ENCODE measurements around the gene MYDGF.

The MYDGF gene

DNA sequence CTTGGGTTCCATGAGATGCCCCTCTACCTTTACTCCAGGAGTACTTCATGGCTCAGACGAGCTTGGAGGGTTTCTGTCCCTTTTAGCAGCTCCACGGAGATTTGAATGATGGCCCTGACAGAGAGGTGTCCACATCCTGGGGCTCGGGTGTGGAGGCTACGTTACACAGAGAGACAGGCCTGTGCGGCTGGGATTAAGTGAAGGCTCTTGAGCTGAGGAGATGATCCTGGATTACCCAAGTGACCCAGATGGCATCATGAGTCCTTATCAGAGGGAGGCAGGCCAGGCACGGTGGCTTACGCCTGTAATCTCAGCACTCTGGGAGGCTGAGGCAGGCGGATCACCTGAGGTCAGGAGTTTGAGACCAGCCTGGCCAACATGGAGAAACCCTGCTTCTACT lies 41.1 kb upstream of the MYDGF start:
- Histone ChIP-seq H3K27me3 (ENCODE audit: control insufficient read depth in 5 of 5, insufficient read depth in 4 of 5, low read length in 5 of 5) (no peaks in the 10 kb centered on the region), H3K4me3 (ENCODE audit: low read depth in 1 of 5, low read length in 5 of 5) (no peak overlapping the region), H3K9ac (ENCODE audit: low read length in 5 of 5) (no peak overlapping the region), H3K9me3 (ENCODE audit: control insufficient read depth in 5 of 5, low read length in 5 of 5) (no peaks in the 10 kb centered on the region), H3K36me3 (ENCODE audit: control insufficient read depth in 5 of 5, insufficient read depth in 5 of 5, low read length in 5 of 5) (peaks cover 0 to 78% (median 61%) of the 10 kb centered on the region in 5 donors), H3K4me1 (ENCODE audit: control insufficient read depth in 5 of 5, insufficient read depth in 5 of 5, low read length in 5 of 5) (peaks cover 3 to 41% (median 34%) of the 10 kb centered on the region in 5 donors), H3K27ac (ENCODE audit: low read depth, low read length) (no peak overlapping the region)

DNA sequence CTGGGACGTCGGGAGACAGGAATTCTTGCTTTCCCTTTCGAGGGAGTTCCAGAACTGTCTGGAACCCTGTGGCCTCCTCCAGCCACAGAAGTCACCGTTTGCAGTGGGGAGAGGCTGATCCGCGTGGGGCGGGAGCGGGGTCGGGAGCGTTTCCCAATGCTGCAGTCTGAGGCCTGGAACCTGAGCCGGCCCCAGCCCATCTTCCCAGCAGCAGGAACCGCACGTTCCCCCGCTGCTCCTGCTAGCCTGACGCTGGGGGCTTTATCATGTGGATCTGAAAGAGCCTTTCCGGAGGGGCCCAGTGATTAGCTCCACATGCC lies 40.1 kb upstream of the MYDGF start:
- H3K36me3 ChIP-seq (ENCODE audit: control insufficient read depth in 5 of 5, insufficient read depth in 5 of 5, low read length in 5 of 5): peaks cover 0 to 78% (median 57%) of the 10 kb centered on the region in 5 donors

DNA sequence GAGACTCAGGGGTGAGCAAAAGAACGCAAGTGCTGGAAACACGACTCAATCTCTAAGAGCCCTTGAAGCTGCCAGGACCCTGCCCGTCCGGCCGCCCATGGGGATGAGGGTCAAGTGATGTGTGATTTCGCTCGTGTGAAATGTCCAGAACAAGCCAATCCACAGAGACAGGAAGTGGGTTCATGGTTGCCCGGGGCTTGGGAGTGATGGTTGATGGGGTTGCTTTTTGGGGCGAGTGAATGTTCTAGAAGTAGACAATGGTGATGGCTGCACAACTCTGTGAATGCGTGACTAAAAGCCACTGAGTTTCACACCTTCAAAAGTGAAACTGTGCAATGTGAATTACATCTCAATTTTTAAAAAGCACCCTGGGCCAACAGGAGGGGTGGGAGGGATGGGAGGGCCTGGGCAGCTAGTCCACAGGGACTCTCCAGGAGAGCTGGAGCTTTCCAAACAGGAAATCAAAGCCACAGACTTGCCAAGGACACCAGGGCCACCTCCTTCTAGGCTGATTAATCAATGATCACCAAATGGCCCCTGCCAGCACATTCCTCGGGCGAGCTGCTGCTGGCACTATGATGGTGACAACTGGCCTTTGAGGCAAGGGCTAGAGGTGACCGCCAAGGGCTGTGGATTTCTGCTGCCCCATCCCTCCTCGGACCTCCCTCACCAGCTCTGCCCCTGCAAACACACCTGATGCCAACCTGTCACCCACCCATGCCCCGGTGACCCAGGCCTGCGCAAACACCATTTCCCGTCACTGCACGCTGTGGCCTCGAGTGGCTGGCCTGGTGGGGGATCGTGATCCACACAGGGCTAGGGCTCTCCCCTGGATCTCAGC lies 39.5 kb upstream of the MYDGF start:
- H3K36me3 ChIP-seq (ENCODE audit: control insufficient read depth in 5 of 5, insufficient read depth in 5 of 5, low read length in 5 of 5): peaks cover 0 to 81% (median 62%) of the 10 kb centered on the region in 5 donors
- no peak overlapping the region for H3K27ac ChIP-seq (ENCODE audit: low read depth, low read length)
- peaks cover 3 to 33% (median 30%) of the 10 kb centered on the region in 5 donors for H3K4me1 ChIP-seq (ENCODE audit: control insufficient read depth in 5 of 5, insufficient read depth in 5 of 5, low read length in 5 of 5)
- no peaks in the 10 kb centered on the region for H3K27me3 ChIP-seq (ENCODE audit: control insufficient read depth in 5 of 5, insufficient read depth in 4 of 5, low read length in 5 of 5)
- no peaks in the 10 kb centered on the region for H3K9me3 ChIP-seq (ENCODE audit: control insufficient read depth in 5 of 5, low read length in 5 of 5)
- no peak overlapping the region for H3K9ac ChIP-seq (ENCODE audit: low read length in 5 of 5)
- H3K4me3 ChIP-seq (ENCODE audit: low read depth in 1 of 5, low read length in 5 of 5): no peak overlapping the region

More for the DNA sequence above, 40.1 kb upstream of the MYDGF start:
- Histone ChIP-seq H3K27ac (ENCODE audit: low read depth, low read length) (no peak overlapping the region), H3K4me1 (ENCODE audit: control insufficient read depth in 5 of 5, insufficient read depth in 5 of 5, low read length in 5 of 5) (peaks cover 3 to 35% (median 32%) of the 10 kb centered on the region in 5 donors), H3K9me3 (ENCODE audit: control insufficient read depth in 5 of 5, low read length in 5 of 5) (no peaks in the 10 kb centered on the region), H3K4me3 (ENCODE audit: low read depth in 1 of 5, low read length in 5 of 5) (no peak overlapping the region), H3K9ac (ENCODE audit: low read length in 5 of 5) (no peak overlapping the region), H3K27me3 (ENCODE audit: control insufficient read depth in 5 of 5, insufficient read depth in 4 of 5, low read length in 5 of 5) (no peaks in the 10 kb centered on the region)

DNA sequence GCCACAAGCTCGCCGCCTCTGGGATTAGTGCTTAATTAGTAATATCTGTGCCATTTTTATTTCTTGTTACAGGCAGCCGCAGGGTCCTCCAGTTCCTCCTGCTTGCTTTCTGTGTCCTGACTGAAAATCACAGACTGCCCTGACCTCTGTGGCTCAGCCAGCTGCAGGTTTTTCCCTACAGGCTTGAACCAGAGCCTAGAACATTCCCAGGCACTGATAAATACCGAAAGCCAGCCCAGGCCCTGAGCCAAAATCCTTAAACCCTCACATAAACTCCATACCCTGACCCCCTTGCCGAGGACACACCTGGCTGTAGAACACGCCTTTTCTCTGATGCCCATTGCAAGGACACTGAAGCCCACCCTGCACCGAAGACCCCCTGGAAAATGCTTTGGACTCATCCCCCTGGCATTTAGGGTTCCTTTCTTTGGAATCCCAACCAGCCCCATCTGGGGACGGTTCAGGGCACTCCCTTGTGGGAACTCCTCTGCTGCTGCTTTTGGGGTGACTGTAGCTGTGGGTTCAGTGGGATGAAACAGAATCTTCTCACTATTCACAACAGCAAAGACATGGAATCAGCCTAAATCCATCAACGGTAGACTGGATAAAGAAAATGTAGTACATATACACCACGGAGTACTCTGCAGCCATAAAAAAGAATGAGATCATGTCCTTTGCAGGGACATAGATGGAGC lies 38.0 kb upstream of the MYDGF start:
- H3K9ac ChIP-seq (ENCODE audit: low read length in 5 of 5): no peak overlapping the region
- peaks cover 0 to 81% (median 65%) of the 10 kb centered on the region in 5 donors for H3K36me3 ChIP-seq (ENCODE audit: control insufficient read depth in 5 of 5, insufficient read depth in 5 of 5, low read length in 5 of 5)
- H3K9me3 ChIP-seq (ENCODE audit: control insufficient read depth in 5 of 5, low read length in 5 of 5): no peaks in the 10 kb centered on the region
- peaks cover 0 to 20% (median 18%) of the 10 kb centered on the region in 5 donors for H3K4me1 ChIP-seq (ENCODE audit: control insufficient read depth in 5 of 5, insufficient read depth in 5 of 5, low read length in 5 of 5)
- H3K27ac ChIP-seq (ENCODE audit: low read depth, low read length): no peak overlapping the region
- no peaks in the 10 kb centered on the region for H3K27me3 ChIP-seq (ENCODE audit: control insufficient read depth in 5 of 5, insufficient read depth in 4 of 5, low read length in 5 of 5)
- no peak overlapping the region for H3K4me3 ChIP-seq (ENCODE audit: low read depth in 1 of 5, low read length in 5 of 5)

DNA sequence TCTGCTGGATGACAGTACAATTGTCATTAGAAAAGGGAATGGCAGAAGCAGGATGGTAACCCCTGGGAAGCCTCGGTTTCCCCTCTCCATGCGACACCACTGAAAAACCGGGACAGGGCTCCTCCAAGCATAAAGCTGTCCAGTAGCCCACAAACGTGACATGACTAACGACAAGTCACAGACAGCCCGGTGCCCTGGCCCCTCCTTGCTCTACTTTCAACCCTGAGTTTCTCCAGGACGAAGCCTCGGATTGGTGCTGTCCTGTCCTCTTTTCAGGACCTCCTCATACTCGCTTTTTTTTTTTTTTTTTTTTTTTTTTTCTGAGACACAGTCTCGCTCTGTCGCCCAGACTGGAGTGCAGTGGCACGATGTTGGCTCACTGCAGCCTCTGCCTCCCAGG lies 37.2 kb upstream of the MYDGF start:
- Histone ChIP-seq H3K27me3 (ENCODE audit: control insufficient read depth in 5 of 5, insufficient read depth in 4 of 5, low read length in 5 of 5) (no peaks in the 10 kb centered on the region), H3K4me3 (ENCODE audit: low read depth in 1 of 5, low read length in 5 of 5) (no peak overlapping the region), H3K27ac (ENCODE audit: low read depth, low read length) (no peak overlapping the region), H3K9ac (ENCODE audit: low read length in 5 of 5) (no peak overlapping the region), H3K36me3 (ENCODE audit: control insufficient read depth in 5 of 5, insufficient read depth in 5 of 5, low read length in 5 of 5) (peaks cover 0 to 81% (median 65%) of the 10 kb centered on the region in 5 donors), H3K4me1 (ENCODE audit: control insufficient read depth in 5 of 5, insufficient read depth in 5 of 5, low read length in 5 of 5) (peaks cover 0 to 16% (median 13%) of the 10 kb centered on the region in 5 donors), H3K9me3 (ENCODE audit: control insufficient read depth in 5 of 5, low read length in 5 of 5) (no peaks in the 10 kb centered on the region)

DNA sequence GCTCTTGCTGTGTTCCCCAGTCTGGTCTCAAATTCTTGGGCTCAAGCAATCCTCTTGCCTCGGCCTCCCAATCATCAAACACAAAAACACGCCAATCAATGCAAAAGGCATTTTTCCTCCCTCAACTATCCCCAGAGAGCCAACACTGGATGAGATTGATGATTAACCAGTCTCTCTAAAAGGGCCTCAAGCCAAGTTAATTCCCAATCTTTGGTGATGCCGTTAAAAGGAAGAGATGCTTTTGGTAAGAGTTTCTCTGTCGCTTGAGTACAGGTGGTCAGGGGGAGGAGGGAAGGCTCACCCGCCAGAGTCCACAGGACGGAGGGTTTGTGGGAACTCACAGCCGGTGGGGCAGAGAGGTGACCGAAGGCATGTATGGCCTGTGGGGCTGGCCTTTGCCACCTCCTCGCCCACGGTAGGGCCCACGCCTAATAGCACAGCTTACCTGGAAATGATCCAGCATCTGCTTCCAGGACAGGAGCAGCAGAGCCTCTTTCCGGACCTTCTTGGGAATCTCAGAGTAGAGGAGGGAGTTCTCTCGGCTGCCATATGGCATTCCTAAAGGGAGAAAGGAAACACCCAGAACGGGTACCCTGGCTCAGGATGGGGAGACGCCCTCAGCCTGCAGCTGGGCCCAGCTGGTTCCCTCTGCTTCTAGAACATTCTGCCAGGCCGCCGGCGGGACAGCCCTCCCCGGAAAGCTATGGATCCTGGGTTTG lies 35.4 kb upstream of the MYDGF start:
- H3K27ac ChIP-seq (ENCODE audit: low read depth, low read length): no peak overlapping the region

DNA sequence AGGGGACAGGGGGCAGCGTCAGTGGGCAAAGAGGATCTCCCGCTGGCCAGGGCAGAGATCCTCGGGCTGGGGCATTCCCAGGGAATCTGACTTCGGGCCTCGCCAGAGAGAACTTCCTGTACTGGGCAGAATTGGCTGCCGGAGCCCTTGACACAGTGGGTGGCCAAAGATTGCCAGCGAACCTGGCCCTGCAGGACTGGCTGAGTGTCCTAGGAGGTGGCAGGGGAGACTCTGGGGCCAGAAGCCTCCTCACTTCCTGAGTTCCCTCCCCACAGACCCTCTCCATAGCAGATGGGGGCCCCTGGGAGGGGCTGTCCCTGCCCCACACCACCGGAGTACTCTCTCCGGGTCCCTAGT lies 34.2 kb upstream of the MYDGF start:
- Histone ChIP-seq H3K27ac (ENCODE audit: low read depth, low read length) (no peak overlapping the region), H3K9me3 (ENCODE audit: control insufficient read depth in 5 of 5, low read length in 5 of 5) (no peaks in the 10 kb centered on the region), H3K27me3 (ENCODE audit: control insufficient read depth in 5 of 5, insufficient read depth in 4 of 5, low read length in 5 of 5) (no peaks in the 10 kb centered on the region), H3K9ac (ENCODE audit: low read length in 5 of 5) (no peak overlapping the region), H3K4me1 (ENCODE audit: control insufficient read depth in 5 of 5, insufficient read depth in 5 of 5, low read length in 5 of 5) (peaks cover 0 to 8% (median 6%) of the 10 kb centered on the region in 5 donors), H3K4me3 (ENCODE audit: low read depth in 1 of 5, low read length in 5 of 5) (no peak overlapping the region), H3K36me3 (ENCODE audit: control insufficient read depth in 5 of 5, insufficient read depth in 5 of 5, low read length in 5 of 5) (peaks cover 0 to 83% (median 69%) of the 10 kb centered on the region in 5 donors)

More for the DNA sequence above, 35.4 kb upstream of the MYDGF start:
- Histone ChIP-seq H3K36me3 (ENCODE audit: control insufficient read depth in 5 of 5, insufficient read depth in 5 of 5, low read length in 5 of 5) (peaks cover 0 to 83% (median 67%) of the 10 kb centered on the region in 5 donors), H3K4me1 (ENCODE audit: control insufficient read depth in 5 of 5, insufficient read depth in 5 of 5, low read length in 5 of 5) (peaks cover 0 to 16% (median 13%) of the 10 kb centered on the region in 5 donors), H3K9ac (ENCODE audit: low read length in 5 of 5) (no peak overlapping the region), H3K4me3 (ENCODE audit: low read depth in 1 of 5, low read length in 5 of 5) (no peak overlapping the region), H3K27me3 (ENCODE audit: control insufficient read depth in 5 of 5, insufficient read depth in 4 of 5, low read length in 5 of 5) (no peaks in the 10 kb centered on the region), H3K9me3 (ENCODE audit: control insufficient read depth in 5 of 5, low read length in 5 of 5) (no peaks in the 10 kb centered on the region)

DNA sequence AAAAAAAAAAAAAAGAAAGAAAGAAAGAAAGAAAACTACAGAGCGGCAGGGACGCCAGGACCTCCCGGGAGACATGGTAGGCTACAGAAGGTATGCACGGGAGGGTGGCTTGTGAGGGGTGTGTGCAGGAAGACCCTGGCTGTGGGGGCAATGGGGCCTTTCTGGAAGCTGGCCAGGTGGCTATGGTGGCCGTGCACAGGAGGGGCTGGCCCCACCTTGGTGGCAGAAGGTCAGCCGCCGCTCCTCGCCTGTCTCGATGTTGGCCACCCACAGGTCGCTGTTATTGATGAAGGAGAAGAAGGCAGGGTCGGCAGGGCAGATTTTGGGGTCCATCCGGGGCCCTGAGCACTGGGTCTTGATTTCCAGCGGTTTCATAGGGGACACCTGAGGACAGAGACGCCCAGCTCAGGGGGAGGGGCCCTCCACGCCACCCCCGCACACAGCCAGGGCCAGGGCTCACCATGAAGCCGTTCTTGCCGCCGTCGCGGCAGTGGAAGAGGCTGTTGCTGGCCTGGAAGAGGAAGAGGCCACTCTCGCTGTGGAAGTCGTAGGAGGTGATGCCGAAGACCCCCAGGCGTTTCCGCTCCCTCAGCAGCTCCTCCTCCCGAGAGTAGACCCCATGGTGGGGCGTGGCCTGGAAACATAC lies 33.7 kb upstream of the MYDGF start:
- Histone ChIP-seq H3K36me3 (ENCODE audit: control insufficient read depth in 5 of 5, insufficient read depth in 5 of 5, low read length in 5 of 5) (peaks cover 0 to 84% (median 71%) of the 10 kb centered on the region in 5 donors), H3K27me3 (ENCODE audit: control insufficient read depth in 5 of 5, insufficient read depth in 4 of 5, low read length in 5 of 5) (no peaks in the 10 kb centered on the region), H3K4me1 (ENCODE audit: control insufficient read depth in 5 of 5, insufficient read depth in 5 of 5, low read length in 5 of 5) (peaks cover 0 to 7% (median 5%) of the 10 kb centered on the region in 5 donors), H3K9me3 (ENCODE audit: control insufficient read depth in 5 of 5, low read length in 5 of 5) (no peaks in the 10 kb centered on the region), H3K27ac (ENCODE audit: low read depth, low read length) (no peak overlapping the region), H3K4me3 (ENCODE audit: low read depth in 1 of 5, low read length in 5 of 5) (no peak overlapping the region), H3K9ac (ENCODE audit: low read length in 5 of 5) (no peak overlapping the region)

DNA sequence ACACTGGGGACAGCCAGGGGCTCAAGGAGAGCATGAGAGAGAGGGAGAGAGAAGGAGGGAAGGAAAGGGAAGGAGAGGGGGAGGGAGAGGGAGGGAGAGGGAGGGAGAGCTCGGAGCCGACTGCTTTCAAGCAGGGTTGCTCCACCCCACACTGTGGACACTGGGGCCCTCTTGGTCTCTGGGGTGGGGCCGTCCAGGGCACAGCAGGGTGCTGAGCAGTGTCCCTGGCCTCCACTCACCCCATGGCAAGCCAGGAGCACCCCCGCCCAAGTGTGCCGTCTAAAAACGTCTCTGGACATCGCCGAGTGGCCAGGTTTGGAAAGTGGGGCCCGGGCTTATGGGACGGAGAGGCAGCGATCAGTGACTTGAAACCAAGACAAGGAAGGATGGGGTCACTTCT lies 32.6 kb upstream of the MYDGF start:
- no peak overlapping the region for H3K9ac ChIP-seq (ENCODE audit: low read length in 5 of 5)
- H3K4me1 ChIP-seq (ENCODE audit: control insufficient read depth in 5 of 5, insufficient read depth in 5 of 5, low read length in 5 of 5): peaks cover 0 to 1% (median under 1%) of the 10 kb centered on the region in 5 donors
- H3K4me3 ChIP-seq (ENCODE audit: low read depth in 1 of 5, low read length in 5 of 5): no peak overlapping the region
- H3K36me3 ChIP-seq (ENCODE audit: control insufficient read depth in 5 of 5, insufficient read depth in 5 of 5, low read length in 5 of 5): peaks cover 0 to 91% (median 79%) of the 10 kb centered on the region in 5 donors
- no peaks in the 10 kb centered on the region for H3K27me3 ChIP-seq (ENCODE audit: control insufficient read depth in 5 of 5, insufficient read depth in 4 of 5, low read length in 5 of 5)
- no peak overlapping the region for H3K27ac ChIP-seq (ENCODE audit: low read depth, low read length)
- H3K9me3 ChIP-seq (ENCODE audit: control insufficient read depth in 5 of 5, low read length in 5 of 5): no peaks in the 10 kb centered on the region

All from subcutaneous abdominal adipose tissue (tissue), 5 donors.